Hindlimb muscle (tissue), 1 donor: ENCODE results near the gene OSBPL7. TPM values are rescaled to one million over a fixed set of nuclear protein-coding genes. Genes with fewer than 3 reads are reported as not detected.
A peak's percentile ranks its signal among the peaks of the same experiment; 100 is the strongest.

Source experiments
- DNase-seq: peaks from one replicate; pipeline ENCODE4 v3.0.0-alpha.2; 2013
- polyA plus RNA-seq: library from polyadenylated mRNA; unstranded; fragments of 120-200 nt; gene quantifications from one replicate; pipeline ENCODE4 v1.2.1, GENCODE V29; 2013; ENCODE audit not compliant: insufficient read length

OSBPL7 gene
- polyA plus RNA-seq, 1 donor, result 16.1 TPM

DNA sequence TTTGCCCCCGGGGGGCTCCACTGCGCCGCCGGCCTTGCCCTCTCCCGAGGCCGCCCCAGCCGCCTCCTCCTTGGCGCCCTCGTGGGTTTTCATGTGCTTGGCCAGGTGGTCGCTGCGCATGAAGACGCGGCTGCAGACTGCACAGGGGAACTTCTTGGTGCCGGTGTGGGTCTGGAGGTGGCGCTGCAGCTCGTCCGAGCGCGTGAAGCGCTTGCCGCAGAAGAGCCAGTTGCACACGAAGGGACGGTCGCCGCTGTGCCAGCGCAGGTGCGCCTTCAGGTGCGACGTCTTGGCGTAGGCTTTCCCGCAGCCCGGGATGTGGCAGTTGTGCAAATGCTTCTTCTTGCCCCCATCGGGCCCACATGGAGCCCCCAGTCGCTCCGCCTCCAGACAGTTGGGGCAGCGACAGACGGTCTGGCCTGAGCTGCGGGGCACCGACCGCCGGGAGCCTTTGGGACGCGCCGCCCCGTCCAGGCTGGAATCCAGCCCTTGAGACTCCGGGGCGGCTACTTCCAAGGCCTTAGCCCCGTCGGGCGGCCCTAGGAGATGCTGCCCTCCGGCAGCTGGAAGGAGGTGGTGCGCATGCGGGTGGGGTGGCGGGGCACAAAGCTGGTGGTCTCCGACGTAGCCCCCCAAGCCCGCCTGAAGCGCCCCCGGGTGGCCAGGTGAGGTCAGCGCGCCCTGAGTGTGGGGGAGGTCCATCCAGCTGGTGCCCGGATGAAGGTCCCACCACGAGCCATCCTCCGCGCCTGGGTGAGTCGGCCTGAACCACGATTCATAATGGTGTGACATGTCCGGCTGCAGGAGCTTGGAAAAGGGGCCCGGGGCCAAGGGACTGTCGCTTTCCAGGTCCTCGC is 26.0 kb upstream of the OSBPL7 start:
- DNase-seq, result no peak

DNA sequence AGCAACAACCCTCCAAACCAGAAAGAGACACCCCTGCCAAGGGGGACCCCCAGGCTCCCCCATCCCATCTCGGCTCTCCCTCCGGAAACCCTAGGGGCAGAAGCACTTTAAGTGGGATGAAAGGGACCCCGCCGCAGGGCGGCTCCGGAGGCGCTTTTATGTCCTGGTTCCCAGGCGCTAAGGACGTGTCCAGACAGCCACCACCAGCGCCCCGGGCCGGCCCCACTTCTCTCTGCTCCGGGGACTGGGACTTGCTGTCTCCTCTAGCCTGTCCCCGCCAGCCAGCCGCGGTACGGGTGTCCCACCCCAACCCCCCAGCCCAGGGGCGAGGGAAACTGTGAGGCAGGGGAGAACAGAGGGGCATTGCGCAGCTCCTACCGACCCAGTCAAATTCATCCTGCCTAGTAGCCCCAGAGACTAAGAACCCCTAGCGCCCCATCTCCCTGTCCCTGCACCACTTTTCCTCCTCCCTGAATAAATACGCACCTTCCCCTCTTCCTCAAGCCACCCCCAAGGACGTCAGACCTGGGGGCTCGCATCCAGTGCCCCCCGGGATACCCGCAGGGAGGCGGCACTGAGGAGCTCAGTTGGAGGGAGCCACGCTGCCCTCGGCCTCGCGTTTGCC is 25.2 kb upstream of the OSBPL7 start:
- DNase-seq, result no peak

DNA sequence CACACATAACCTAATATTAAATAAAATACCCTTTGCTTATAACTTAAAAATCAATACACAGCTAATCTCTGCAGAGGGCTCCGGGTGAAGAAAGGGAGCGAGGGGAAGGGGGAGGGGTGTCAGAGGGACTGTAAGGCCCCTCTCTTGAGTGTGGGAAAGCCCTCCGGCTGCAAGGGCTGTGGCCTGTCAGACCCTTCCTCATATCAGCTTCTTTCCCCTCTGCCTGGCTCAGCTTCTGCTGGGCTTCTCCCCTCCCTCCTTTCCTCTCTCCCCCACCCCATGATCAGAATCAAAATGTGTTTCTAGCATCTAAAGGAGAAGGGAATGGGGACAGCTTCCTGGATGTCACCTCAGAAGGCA is 24.1 kb upstream of the OSBPL7 start:
- DNase-seq, result no peak

DNA sequence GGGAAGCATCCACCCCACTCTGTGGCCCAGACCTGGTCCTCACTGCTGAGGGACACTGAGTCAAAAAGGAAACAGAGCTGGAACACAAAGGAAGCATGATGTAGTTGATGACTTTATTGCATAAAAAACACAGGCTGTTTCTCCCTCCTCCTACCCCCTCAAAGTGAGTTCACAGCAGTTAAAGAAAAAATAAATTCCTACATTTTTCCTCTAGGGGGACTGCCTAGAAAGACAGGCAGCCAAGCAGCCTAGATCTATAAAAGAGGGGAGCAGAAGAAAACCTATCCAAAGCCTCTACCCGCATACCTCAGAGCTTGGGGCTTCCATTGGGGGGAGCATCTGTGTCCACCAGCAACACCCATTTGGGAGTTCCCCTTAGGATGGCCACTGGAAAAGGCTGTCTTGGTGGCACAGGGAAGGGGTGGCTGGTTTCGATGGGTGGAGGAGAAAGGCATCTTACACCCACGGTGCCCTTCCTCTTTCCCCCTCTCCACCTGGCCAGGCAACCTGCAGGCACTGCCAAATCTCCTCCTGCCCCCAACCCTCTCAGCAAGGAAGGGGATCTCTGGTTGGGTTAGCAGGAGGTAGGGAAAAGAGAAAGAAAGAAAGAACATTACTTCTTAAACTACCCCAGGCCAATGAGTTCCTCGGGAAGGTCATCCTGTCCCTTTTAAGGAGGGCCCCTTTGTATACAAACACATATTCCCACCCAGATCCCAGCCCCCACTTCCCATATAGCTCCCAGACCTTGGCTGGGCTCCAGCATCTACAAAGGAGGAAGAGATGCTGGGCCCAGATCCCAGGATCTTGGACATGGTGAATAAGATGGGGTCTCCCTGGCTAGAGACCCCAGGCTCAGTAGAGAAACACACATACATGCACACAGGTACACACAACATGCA is 23.5 kb upstream of the OSBPL7 start:
- no peak for DNase-seq

DNA sequence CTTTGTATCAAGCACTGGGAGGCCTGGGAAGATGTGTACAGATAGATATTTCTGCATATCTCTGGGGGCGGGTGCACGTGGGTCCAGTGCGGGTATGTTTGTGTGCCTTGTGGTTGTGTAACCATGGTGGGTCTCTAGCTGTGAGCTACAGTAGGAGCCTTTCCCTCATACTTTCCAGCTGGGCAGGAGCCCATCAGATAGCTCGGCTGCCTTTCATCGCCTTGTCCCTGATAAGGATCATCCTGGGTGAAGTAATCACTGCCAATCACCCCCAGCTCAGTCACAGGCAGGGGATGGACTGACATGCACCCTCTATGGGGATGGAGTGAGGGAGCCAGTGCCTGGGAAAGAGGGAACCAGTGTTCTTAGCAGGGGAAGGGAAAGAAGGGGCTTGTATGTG is 22.6 kb upstream of the OSBPL7 start:
- DNase-seq, result no peak

DNA sequence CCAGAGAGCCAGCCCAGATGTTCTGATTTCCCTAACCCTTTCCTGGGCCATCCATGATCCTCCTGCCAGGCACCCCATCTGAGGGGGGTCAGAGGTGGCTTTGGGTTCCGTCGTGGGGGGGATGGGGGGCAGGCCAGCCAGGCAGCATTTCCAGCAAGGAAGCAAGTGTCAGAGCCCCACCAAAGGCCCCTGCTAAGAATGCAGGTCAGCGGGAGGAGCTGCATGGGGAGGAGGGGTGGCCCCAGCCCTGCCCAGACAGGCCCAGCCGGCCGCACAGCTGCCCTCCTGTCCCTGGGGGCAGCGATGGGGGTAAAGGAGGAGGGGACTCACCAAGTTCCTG is 21.8 kb upstream of the OSBPL7 start:
- no peak for DNase-seq

DNA sequence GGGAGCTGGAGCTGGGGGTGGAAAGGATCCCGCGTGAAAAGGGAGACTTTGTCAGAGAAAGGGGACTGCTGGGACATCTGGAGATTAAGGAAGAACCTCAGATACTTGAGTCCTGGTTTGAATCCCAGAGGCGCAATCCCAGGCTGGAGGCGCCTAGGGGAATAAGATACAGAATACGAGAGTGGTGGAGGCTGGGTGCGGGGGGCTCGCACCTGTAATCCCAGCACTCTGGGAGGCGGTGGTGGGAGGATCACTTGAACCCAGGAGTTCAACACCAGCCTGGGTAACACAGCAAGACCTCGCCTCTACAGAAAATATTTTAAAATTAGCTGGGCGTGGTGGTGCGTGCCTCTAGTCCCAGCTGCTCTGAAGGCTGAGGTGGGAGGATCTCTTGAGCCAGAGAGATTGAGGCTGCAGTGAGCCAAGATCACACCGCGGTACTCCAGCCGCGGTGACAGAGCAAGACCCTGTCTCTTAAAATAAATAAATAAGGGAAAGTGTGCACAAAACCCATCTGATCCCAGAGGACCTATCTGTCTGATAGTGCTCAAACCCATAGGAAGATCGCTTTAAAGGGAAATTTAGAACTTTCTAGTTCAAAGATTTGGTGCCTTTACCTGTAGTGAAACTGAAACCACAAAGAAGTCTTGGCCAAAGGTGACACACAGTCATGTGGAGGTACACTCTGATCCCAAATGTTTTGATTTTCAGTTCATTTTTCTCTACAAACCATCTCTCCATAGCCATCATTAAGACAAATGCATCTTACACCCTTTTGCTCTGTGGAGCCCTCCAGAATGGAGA is 20.1 kb upstream of the OSBPL7 start:
- no peak for DNase-seq

DNA sequence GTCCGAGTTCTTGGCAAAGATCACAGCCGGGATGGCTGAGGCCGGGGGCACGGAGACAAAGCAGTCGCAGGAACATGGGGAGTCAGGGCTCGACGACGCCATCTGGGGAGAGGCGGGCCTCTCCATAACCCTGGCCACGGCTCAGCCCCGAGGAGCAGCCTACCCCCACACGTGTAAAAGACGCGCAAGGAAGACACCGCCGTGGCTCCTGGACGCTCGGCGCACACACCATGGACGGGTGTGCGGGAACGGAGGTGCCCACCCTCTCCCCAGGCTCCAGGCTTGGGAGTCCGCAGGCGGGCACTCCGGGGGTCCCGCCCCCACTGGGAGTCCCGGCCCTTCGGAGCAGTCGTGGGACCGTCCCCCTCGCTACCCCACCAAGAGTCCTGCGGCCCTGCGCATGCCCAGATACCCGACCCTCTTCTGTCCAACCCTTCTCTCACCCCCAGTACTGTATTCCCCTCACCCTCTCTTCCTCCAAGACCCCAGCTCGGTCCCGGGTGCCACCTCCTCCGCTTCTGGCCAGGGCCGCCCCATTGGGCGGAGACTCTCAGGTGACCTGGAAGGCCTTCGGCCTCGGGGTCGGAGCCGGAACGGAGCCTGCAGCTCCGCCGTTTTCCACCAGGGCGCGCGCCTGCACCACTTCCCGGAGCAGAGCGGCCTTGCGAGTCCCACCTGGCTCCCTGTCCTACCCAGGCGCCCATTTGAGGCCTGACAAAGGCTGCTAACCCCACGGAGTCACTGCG is 19.3 kb upstream of the OSBPL7 start, which contains the start of gene SCRN2:
TSS of gene SCRN2 (minus strand) at position 532 of the 746 bp plus-strand sequence. CDS start at position 102, 430 bp downstream.
- DNase-seq, result peak; percentile 90

DNA sequence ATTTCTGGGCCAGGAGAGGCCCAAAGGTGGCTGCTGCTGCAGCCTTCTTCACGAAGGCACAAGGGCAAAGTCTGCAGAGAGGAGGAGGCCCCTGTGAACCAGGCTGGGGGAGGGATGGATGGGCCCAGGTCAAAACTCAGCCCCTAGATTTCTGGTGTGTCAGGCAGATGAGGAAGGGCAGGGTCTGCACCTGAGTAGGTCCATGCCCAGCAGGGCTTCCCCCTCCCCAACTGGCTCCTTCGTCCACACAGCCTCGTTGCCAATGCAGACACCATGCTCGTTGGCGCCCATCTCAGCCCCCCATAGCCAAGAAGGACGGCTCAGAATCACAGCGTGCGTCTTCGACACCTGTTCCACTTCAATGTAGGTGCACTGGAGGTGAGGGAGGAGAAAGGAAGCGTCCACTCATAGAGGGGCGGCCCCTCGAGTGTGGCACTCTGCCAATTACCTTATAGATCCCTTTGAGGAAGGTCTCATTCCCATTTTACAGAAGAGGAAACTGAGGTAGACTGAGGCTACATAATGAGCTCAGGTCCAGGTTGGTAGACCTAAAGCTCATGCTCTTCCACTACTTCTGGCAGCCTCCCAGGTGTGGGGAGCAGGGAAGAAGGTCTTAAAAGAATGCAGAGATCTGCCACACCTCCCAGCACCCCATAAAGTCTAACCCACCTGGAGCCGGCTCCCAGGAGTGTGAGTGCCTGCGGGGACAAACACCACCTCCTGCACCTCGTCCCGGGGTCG is 18.6 kb upstream of the OSBPL7 start:
- no peak for DNase-seq

DNA sequence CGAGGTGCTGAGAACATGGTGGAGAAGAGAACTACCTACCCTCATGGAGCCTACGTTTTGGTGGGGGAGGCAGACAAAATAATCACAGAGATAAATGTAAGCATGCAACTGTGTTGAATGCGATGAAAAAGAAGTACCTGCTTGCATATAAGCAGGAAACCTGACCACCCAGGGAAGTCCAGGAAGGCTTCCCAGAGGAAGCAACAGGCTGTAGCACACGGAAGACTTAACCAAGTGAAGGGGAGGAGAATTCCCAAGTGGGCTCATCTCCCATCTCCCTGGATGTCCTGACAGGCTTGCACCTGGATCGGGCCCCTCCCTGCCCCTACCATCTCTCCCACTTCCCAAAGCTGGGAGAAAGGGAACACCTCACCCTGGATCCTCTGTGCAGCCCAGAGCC is 17.5 kb upstream of the OSBPL7 start:
- no peak for DNase-seq

DNA sequence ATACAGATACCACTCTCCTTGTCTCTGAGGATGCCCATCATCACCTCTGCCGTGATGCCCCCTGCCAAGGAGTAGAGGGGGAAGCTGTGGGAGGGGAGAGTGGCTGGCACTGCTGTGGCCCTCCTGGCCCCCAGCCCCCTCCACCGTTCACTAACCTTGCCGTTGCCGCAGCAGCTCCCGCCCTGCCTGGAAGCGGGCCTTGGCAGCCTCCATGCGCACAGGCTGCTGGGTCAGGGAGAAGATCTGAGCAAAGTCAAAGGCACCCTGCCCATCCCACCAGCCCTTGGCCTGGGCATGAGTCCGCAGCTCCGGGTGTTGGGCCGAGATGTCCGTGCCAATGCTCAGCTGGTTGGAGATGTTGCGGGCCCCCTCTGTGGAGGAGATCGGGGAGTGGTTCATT is 17.0 kb upstream of the OSBPL7 start:
- no peak for DNase-seq

DNA sequence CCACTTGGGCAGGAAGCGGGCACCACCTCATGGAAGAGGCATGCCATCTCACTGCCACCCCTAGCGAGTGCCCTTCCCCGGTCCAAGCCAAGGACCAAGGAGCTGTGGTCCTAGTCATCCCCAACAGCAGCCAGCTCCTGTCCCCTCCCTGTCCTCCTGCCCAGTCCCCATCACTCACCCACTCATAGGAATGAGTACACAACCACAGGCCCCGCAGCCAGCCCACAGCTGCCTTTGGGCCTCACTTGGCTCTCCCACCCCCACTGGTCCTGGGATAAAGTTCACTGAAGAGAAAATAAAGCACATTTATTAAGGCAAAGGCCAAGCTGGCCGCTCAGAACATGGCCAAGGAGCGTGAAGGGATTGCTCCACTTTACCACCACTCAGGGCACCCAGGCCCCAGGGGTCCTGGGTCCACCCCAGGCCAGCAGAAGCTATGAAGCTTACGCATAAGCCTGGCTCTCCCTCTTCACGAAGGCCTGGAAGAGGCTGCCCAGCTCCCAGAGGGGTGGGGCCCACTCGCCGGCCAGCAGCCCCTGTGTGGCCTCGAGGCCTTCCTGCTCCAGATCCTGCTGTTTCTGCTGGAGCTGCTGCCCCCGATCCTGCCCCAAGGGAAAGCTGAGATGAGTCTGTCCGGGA is 15.9 kb upstream of the OSBPL7 start:
- DNase-seq, result no peak

DNA sequence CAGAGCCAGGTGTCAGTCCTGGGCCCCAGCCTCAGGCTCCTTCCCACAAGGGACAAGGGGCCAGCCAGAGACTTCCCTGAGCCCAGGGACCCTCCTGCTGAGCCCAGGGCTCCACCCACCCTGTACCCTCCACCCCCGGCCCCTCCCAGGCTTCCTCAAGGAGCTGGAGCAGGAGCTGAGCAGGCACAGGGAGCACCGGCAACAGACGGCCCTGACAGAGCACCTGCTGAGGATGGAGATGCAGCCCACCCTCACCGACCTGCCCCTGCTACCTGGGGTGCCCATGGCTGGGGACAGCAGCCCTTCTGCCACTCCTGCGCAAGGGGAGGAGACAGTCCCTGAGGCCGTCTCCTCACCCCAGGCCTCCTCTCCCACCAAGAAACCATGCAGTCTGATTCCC is 15.0 kb upstream of the OSBPL7 start:
- DNase-seq, result no peak

DNA sequence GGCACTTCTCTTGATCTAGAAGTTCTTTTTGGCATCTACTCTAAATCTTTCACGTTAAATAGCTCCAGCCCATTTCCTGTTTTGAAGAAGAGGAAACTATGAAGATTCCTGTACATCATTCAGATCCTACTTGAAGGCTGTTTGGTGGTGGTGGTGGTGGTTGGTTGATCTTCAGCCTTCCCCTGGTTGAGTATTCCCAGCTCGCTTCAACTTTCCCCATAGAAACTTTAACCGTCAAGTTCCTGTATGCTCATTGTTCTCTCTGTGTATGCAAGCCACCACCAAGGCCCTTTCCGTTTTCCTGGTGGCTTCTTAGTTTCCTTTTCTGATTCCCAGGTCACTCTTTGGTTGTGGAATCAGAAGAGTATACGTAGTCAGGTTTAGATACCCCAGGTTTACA is 13.2 kb upstream of the OSBPL7 start:
- no peak for DNase-seq

DNA sequence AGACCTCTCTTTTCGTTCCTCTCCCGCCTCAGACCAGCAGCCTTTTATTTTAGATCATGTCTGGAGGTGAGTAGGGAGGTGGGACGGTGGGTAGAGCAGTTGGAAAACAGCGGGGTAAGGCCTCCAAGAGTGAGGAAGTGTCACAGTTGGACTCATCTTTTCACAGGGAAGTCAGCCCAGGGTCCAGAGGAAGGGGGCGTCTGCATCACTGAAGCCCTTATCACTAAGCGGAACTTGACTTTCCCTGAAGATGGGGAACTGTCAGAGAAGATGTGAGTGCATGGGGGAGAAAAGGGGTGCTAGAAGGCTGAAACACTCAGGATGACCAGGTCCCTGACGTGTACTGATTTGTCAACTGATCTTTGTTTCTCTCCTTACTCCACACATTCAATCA is 10.3 kb upstream of the OSBPL7 start:
- no peak for DNase-seq

DNA sequence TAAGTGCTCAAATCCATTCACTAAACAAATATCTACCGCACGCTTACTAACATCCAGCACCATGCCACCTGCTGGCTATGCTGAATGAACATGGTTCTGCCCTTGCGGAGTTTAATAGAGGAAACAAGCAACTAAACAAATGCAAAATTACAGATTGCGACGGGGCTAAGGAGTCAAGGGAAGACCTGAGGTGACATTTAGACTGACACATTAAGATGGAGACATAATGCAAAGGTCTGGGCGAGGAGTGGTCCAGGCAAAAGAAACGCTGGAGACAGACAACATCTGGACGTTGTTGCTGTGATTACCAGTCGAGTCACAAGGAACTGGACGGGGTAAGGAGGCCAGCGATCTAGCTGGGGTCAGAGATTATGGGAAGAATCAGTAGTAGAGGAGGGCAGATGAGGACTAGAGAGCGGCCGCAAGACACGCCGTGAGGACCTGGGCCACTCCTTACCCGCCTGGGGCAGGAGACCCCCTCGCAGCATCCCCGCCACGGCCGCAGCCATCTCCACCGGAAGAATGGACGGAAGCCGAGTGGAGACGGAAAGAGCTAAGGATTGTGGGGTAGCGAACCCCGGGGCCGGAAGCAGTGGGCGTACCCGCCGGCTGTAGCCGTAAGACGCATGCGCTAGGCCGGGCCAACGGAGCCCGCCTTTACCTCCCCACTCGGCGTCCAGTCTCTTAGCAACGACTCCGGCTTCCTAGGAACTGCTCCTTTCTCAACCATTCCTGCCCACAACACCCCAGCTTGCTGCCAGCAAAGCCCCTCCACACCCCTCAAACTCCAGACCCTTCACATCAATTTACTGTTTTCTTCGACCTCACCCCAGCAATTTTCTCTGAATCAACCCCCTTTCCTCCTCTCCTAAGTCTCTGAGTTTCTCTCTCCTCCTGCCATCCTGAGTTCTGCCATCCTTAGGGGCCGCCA is 9.7 kb upstream of the OSBPL7 start, which contains the start of the genes LRRC46 and MRPL10:
TSS of gene LRRC46 (plus strand) at position 668 of the 931 bp plus-strand sequence. CDS start 320 bp downstream, outside the sequence.
TSS of gene MRPL10 (minus strand) at position 539 of the 931 bp plus-strand sequence. CDS start at position 509, 30 bp downstream.
- peak; percentile 95 for DNase-seq

DNA sequence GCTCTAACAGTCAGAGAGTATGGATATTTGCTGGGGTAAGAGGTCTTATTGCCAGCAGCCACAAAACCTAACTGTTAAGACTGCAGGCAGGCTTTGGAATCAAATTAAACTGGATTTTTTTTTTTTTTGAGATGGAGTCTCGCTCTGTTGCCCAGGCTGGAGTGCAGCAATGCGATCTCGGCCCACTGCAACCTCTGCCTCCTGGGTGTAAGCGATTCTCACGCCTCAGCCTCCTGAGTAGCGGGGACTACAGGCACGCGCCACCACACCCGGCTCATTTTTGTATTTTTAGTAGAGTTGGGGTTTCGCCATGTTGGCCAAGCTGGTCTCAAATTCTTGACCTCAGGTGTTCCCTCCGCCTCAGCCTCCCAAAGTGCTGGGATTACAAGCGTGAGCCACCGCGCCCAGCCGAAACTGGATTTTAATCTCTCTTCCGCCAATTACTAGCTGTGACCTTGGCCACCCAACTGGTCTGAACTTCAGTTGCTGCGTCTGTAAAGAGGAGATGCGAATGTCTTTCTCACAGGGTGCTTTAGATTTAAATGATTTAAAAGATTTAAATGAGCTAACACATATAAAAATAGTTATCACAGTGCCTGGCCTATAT is 8.9 kb upstream of the OSBPL7 start:
- no peak for DNase-seq

DNA sequence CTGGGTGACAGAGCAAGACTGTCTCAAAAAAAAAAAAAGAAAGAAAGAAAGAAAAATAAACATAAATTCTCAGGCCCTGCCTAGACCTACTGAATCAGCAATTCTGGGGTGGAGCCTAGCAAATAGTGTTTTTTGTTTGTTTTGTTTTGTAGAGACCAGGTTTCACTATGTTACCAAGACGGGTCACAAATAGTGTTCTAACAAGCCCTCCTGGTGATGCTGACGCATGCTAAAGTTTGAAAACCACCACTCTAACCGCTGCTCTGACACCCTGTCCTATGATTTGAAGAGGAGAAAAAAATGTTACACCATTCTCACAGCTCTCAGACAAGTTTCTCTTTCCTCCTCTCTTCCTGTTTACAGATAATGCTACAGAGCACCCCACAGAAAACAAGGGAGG is 8.3 kb upstream of the OSBPL7 start:
- DNase-seq, result no peak

DNA sequence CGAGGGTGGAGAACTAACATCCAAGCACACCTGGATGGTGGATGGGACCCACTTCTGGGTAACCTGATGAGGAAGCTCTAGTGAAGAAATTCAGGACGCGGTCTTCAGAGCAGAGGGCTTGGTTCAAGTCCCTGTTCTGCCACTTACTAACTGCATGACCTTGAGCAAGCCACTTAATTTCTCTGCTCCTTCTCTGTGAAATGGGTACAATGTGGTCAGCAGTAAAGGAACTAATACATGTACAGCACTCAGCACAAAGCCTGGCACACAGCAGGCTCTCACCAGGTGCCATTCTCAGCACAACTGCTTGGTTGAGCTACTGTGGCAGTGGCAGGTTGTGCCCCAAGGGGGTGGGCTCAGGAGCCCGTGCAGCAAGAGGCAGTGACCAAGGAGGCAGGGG is 1.9 kb upstream of the OSBPL7 start:
- DNase-seq, result no peak
